ENCODE measurements around the gene PTPRM. TPM values are rescaled to one million over a fixed set of nuclear protein-coding genes. Genes with fewer than 3 reads are reported as not detected.

Gene PTPRM
- total and polyA plus RNA-seq, 2 experiments from 2014 or later = 1.6 to 5.3 TPM

GRCh38 chr18:7558769-7559168, 8.3 kb upstream of the PTPRM start:
- Mint-ChIP-seq H3K27ac (no peak overlapping the region), H3K4me1 (peaks cover 18% of the 10 kb centered on the region), H3K4me3 (no peak overlapping the region), H3K9me3 (peaks cover 3% of the 10 kb centered on the region; the same call in 2 of the 3 replicates), H3K27me3 (ENCODE audit: insufficient read depth, low read depth, poor library complexity) (peaks cover 6% of the 10 kb centered on the region), H3K36me3 (ENCODE audit: low read depth) (no peaks in the 10 kb centered on the region)
- no peak overlapping the region for H3K27ac ChIP-seq (ENCODE audit: low read depth)
- no peaks in the 10 kb centered on the region for H4K20me1 ChIP-seq (replicated peaks; ENCODE audit: insufficient read depth)
- H3K36me3 ChIP-seq (ENCODE audit: insufficient read depth) = no peaks in the 10 kb centered on the region
- no peaks in the 10 kb centered on the region for H3F3A ChIP-seq (replicated peaks; ENCODE audit: low read depth)
- H3K27me3 ChIP-seq (ENCODE audit: insufficient read depth) = peaks cover 2% of the 10 kb centered on the region
- TF ChIP-seq REST (IDR thresholded peaks at IDR 0.05; ENCODE audit: unreplicated experiment) (no peak), ETS1 (IDR thresholded peaks at IDR 0.05) (no peak), EZH2 (IDR thresholded peaks at IDR 0.05; ENCODE audit: low read depth, unreplicated experiment) (no peak), CREB1 (CRISPR knock-in tag; IDR thresholded peaks at IDR 0.05; ENCODE audit: low read depth) (no peak), JUNB (IDR thresholded peaks at IDR 0.05; ENCODE audit: unreplicated experiment) (no peak)
- no peaks in the 10 kb centered on the region for H3K79me2 ChIP-seq (replicated peaks; ENCODE audit: insufficient read depth)
- no peak overlapping the region for H3K4me2 ChIP-seq
- H3K4me3 ChIP-seq = no peak overlapping the region
- DNase-seq (ENCODE audit: low spot score) (no peak), ATAC-seq (no peak)
- H3K9me2 ChIP-seq (ENCODE audit: insufficient read depth) = 0 out of 2 replicates have a peak, but pooled peaks cover 7% of the 10 kb centered on the region
- no peak overlapping the region for H2AFZ ChIP-seq
- peaks cover 11% of the 10 kb centered on the region for H3K4me1 ChIP-seq (ENCODE audit: insufficient read depth)

- H3K4me2 ChIP-seq = no peak overlapping the region
- 0 out of 2 replicates have a peak, but pooled peaks cover 7% of the 10 kb centered on the region for H3K9me2 ChIP-seq (ENCODE audit: insufficient read depth)
- no peak for DNase-seq (ENCODE audit: low spot score)
- no peak for ATAC-seq
- H2AFZ ChIP-seq = no peak overlapping the region
- Mint-ChIP-seq H3K27ac (no peak overlapping the region), H3K4me1 (peaks cover 18% of the 10 kb centered on the region), H3K4me3 (no peak overlapping the region), H3K36me3 (ENCODE audit: low read depth) (no peaks in the 10 kb centered on the region), H3K27me3 (ENCODE audit: insufficient read depth, low read depth, poor library complexity) (peaks cover 8% of the 10 kb centered on the region), H3K9me3 (no peaks in the 10 kb centered on the region)
- H3K36me3 ChIP-seq (ENCODE audit: insufficient read depth) = no peaks in the 10 kb centered on the region
- no peaks in the 10 kb centered on the region for H3K79me2 ChIP-seq (replicated peaks; ENCODE audit: insufficient read depth)
- H3K4me3 ChIP-seq = no peak overlapping the region
- no peaks in the 10 kb centered on the region for H4K20me1 ChIP-seq (replicated peaks; ENCODE audit: insufficient read depth)
- no peak overlapping the region for H3K27ac ChIP-seq (ENCODE audit: low read depth)
- peaks cover 12% of the 10 kb centered on the region for H3K27me3 ChIP-seq (ENCODE audit: insufficient read depth)
- peaks cover 11% of the 10 kb centered on the region for H3K4me1 ChIP-seq (ENCODE audit: insufficient read depth)
- no peaks in the 10 kb centered on the region for H3F3A ChIP-seq (replicated peaks; ENCODE audit: low read depth)
- TF ChIP-seq EZH2phosphoT487 (IDR thresholded peaks at IDR 0.05; ENCODE audit: unreplicated experiment) (no peak), ZNF462 (CRISPR knock-in tag; IDR thresholded peaks at IDR 0.05) (no peak), NANOG (IDR thresholded peaks at IDR 0.05; ENCODE audit: borderline replicate concordance) (no peak), ZNF331 (CRISPR knock-in tag; IDR thresholded peaks at IDR 0.05; ENCODE audit: low read depth) (no peak), CREB1 (CRISPR knock-in tag; IDR thresholded peaks at IDR 0.05; ENCODE audit: low read depth) (no peak), ZNF114 (CRISPR knock-in tag; IDR thresholded peaks at IDR 0.05) (no peak)
Measured at GRCh38 chr18:7559709-7560319, 7.3 kb upstream of the PTPRM start.
